ENCODE data around the gene ZNF281. TPM values are rescaled to one million over a fixed set of nuclear protein-coding genes. Genes with fewer than 3 reads are reported as not detected.

Gene ZNF281
- total RNA-seq, 1 experiment from 2014 or later: 23.3 TPM

GRCh38 chr1:200364091-200364759 is 45.6 kb downstream of the ZNF281 start:
- CTCF ChIA-PET: interaction anchor here (0.5 kb wide), 1 partner anchor 749 kb away, joined by 3 read pairs; no protein-coding TSS in a partner anchor
- RAD21 ChIA-PET (ENCODE audit: low non-redundant PET in 1 of 2, low total read pairs in 2 of 2, uncharacterized antibody in 2 of 2, unreplicated experiment in 2 of 2): interaction anchor here in 1 of 2 experiments (0.7 kb wide), 1 partner anchor 58 kb away, joined by 3 read pairs; no protein-coding TSS in a partner anchor
- Histone ChIP-seq H3K4me2 (ENCODE audit: low read length) (peak overlapping the region; percentile 18; the same call in 1 of the 2 replicates), H3K4me1 (ENCODE audit: control insufficient read depth in 1 of 2, insufficient read depth in 2 of 2, low read length in 2 of 2) (peaks cover 5 to 20% of the 10 kb centered on the region in 2 experiments; a peak in 3 of 4 replicates), H3K27ac (ENCODE audit: low read depth, low read length) (no peak overlapping the region), H3K36me3 (ENCODE audit: control insufficient read depth in 1 of 2, insufficient read depth in 2 of 2, low read length in 2 of 2) (no peaks in the 10 kb centered on the region), H3K9me3 (ENCODE audit: control insufficient read depth in 1 of 2, insufficient read depth in 1 of 2, low read depth in 1 of 2, low read length in 2 of 2) (no peaks in the 10 kb centered on the region), H3K27me3 (ENCODE audit: insufficient read depth, low read length) (no peaks in the 10 kb centered on the region), H2AFZ (ENCODE audit: low read depth, low read length, poor library complexity, severe bottlenecking) (no peak overlapping the region), H4K20me1 (ENCODE audit: insufficient read depth) (no peaks in the 10 kb centered on the region), H3K9ac (ENCODE audit: low read length) (no peak overlapping the region), H3K9me2 (ENCODE audit: insufficient read depth) (no peaks in the 10 kb centered on the region), H3K4me3 (replicated peaks in 1 of 2; ENCODE audit: low read depth in 1 of 2, low read length in 2 of 2) (no peak overlapping the region), H3K79me2 (ENCODE audit: insufficient read depth, low read length) (no peaks in the 10 kb centered on the region)
- ATAC-seq (no peak), DNase-seq (ENCODE audit: low read depth, low spot score) (no peak)
- BruUV-seq (replicated peaks): no TSS peak
- intact Hi-C loops (cut with micrococcal nuclease): no loop called here
- TF ChIP-seq ELF1 (IDR thresholded peaks at IDR 0.05; ENCODE audit: borderline replicate concordance, low read depth): no peak
- no peak for TF ChIP-seq ZBTB33 (IDR thresholded peaks at IDR 0.05; ENCODE audit: extremely low read depth, insufficient replicate concordance, low read length)
- POLR2A ChIA-PET: interaction anchor here (1.3 kb wide), 1 partner anchor 9 kb away, joined by 3 read pairs; no protein-coding TSS in a partner anchor

GRCh38 chr1:200363264-200363933 is 46.4 kb downstream of the ZNF281 start:
- ATAC-seq (no peak), DNase-seq (ENCODE audit: low read depth, low spot score) (no peak)
- Histone ChIP-seq H3K27me3 (ENCODE audit: insufficient read depth, low read length) (no peaks in the 10 kb centered on the region), H3K79me2 (ENCODE audit: insufficient read depth, low read length) (no peaks in the 10 kb centered on the region), H3K4me2 (ENCODE audit: low read length) (no peak overlapping the region), H4K20me1 (ENCODE audit: insufficient read depth) (no peaks in the 10 kb centered on the region), H3K4me1 (ENCODE audit: control insufficient read depth in 1 of 2, insufficient read depth in 2 of 2, low read length in 2 of 2) (peaks cover 5 to 20% of the 10 kb centered on the region in 2 experiments; a peak in 3 of 4 replicates), H3K9ac (ENCODE audit: low read length) (no peak overlapping the region), H3K4me3 (replicated peaks in 1 of 2; ENCODE audit: low read depth in 1 of 2, low read length in 2 of 2) (no peak overlapping the region), H3K36me3 (ENCODE audit: control insufficient read depth in 1 of 2, insufficient read depth in 2 of 2, low read length in 2 of 2) (no peaks in the 10 kb centered on the region), H3K9me2 (ENCODE audit: insufficient read depth) (no peaks in the 10 kb centered on the region), H2AFZ (ENCODE audit: low read depth, low read length, poor library complexity, severe bottlenecking) (no peak overlapping the region), H3K9me3 (ENCODE audit: control insufficient read depth in 1 of 2, insufficient read depth in 1 of 2, low read depth in 1 of 2, low read length in 2 of 2) (no peaks in the 10 kb centered on the region), H3K27ac (ENCODE audit: low read depth, low read length) (no peak overlapping the region)
- ChIA-PET CTCF (no interaction called here), POLR2A (interaction anchor here (1.3 kb wide), 1 partner anchor 10 kb away, joined by 3 read pairs; no protein-coding TSS in a partner anchor), RAD21 (ENCODE audit: low non-redundant PET in 1 of 2, low total read pairs in 2 of 2, uncharacterized antibody in 2 of 2, unreplicated experiment in 2 of 2) (interaction anchor here in 1 of 2 experiments (0.7 kb wide), 1 partner anchor 59 kb away, joined by 3 read pairs; no protein-coding TSS in a partner anchor)
- intact Hi-C loops (cut with micrococcal nuclease): no loop called here
- BruUV-seq (replicated peaks): no TSS peak
- no peak for TF ChIP-seq POLR2A (IDR thresholded peaks at IDR 0.05; ENCODE audit: borderline replicate concordance, extremely low read depth, insufficient read depth, insufficient read length)
- TF ChIP-seq CEBPB (IDR thresholded peaks at IDR 0.05; ENCODE audit: low read depth): no peak
- no peak for TF ChIP-seq EGR1 (IDR thresholded peaks at IDR 0.05; ENCODE audit: low read depth)
- no peak for TF ChIP-seq SP1 (IDR thresholded peaks at IDR 0.05; ENCODE audit: low read depth)
- TF ChIP-seq, protein P1, sequence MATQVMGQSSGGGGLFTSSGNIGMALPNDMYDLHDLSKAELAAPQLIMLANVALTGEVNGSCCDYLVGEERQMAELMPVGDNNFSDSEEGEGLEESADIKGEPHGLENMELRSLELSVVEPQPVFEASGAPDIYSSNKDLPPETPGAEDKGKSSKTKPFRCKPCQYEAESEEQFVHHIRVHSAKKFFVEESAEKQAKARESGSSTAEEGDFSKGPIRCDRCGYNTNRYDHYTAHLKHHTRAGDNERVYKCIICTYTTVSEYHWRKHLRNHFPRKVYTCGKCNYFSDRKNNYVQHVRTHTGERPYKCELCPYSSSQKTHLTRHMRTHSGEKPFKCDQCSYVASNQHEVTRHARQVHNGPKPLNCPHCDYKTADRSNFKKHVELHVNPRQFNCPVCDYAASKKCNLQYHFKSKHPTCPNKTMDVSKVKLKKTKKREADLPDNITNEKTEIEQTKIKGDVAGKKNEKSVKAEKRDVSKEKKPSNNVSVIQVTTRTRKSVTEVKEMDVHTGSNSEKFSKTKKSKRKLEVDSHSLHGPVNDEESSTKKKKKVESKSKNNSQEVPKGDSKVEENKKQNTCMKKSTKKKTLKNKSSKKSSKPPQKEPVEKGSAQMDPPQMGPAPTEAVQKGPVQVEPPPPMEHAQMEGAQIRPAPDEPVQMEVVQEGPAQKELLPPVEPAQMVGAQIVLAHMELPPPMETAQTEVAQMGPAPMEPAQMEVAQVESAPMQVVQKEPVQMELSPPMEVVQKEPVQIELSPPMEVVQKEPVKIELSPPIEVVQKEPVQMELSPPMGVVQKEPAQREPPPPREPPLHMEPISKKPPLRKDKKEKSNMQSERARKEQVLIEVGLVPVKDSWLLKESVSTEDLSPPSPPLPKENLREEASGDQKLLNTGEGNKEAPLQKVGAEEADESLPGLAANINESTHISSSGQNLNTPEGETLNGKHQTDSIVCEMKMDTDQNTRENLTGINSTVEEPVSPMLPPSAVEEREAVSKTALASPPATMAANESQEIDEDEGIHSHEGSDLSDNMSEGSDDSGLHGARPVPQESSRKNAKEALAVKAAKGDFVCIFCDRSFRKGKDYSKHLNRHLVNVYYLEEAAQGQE (IDR thresholded peaks at IDR 0.05; ENCODE audit: low read depth): no peak
- no peak for TF ChIP-seq SRF (IDR thresholded peaks at IDR 0.05; ENCODE audit: low read depth)
- TF ChIP-seq, protein P2, sequence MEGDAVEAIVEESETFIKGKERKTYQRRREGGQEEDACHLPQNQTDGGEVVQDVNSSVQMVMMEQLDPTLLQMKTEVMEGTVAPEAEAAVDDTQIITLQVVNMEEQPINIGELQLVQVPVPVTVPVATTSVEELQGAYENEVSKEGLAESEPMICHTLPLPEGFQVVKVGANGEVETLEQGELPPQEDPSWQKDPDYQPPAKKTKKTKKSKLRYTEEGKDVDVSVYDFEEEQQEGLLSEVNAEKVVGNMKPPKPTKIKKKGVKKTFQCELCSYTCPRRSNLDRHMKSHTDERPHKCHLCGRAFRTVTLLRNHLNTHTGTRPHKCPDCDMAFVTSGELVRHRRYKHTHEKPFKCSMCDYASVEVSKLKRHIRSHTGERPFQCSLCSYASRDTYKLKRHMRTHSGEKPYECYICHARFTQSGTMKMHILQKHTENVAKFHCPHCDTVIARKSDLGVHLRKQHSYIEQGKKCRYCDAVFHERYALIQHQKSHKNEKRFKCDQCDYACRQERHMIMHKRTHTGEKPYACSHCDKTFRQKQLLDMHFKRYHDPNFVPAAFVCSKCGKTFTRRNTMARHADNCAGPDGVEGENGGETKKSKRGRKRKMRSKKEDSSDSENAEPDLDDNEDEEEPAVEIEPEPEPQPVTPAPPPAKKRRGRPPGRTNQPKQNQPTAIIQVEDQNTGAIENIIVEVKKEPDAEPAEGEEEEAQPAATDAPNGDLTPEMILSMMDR (IDR thresholded peaks at IDR 0.05 in 2 of 3, conservative IDR thresholded peaks at IDR 0.05 in 1 of 3; ENCODE audit: borderline replicate concordance in 1 of 3, insufficient read depth in 1 of 3, low read depth in 2 of 3, low read length in 2 of 3): no peak
- TF ChIP-seq SIN3A (IDR thresholded peaks at IDR 0.05; ENCODE audit: low read depth): no peak

Measured in HCT116 (cell line).